NT2/D1 (cell line): ENCODE data around the gene AHI1.

Source experiments
- SUZ12 ChIP-seq: IDR thresholded peaks from 2 replicates; pipeline ENCODE4 v1.6.1; 2011; ENCODE audit not compliant: insufficient read length, insufficient read depth; ENCODE audit errors: extremely low read depth
- ZNF274 ChIP-seq: IDR thresholded peaks from 2 replicates; pipeline ENCODE4 v1.6.1; 2011; ENCODE audit warnings: mild to moderate bottlenecking, low read depth, low read length

DNA sequence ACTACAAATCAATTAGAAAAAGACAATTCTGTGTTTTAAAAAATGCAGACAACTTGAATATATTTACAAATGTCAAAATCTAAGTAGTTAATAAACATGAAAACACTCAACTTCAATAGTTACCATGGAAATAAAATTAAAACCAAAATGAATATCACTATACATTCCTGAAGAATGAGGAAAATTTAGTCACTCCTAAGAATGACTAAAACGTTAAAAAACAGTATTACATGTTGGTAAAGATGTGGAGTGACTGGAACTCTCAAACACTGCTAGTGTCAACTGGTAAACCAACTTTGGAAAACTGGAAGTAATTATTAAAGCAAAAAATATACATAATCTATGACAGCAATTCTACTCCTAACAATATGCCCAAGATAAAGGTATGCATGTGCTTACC is 36.3 kb downstream of the AHI1 start:
- TF ChIP-seq SUZ12 (no peak), ZNF274 (no peak)
